AG08396 (cell line): Measurements from ENCODE around the gene NPY4R.
"Not testable (repeated sequence)": the region's sequence is repeated elsewhere in the genome, so short reads cannot be mapped to it uniquely, and the experiment has no call there.

ENCODE experiments used
- DNase-seq: peaks from one replicate; pipeline ENCODE4 v3.0.0; 2012; ENCODE audit warnings: low spot score, mixed read lengths

NPY4R gene

DNA sequence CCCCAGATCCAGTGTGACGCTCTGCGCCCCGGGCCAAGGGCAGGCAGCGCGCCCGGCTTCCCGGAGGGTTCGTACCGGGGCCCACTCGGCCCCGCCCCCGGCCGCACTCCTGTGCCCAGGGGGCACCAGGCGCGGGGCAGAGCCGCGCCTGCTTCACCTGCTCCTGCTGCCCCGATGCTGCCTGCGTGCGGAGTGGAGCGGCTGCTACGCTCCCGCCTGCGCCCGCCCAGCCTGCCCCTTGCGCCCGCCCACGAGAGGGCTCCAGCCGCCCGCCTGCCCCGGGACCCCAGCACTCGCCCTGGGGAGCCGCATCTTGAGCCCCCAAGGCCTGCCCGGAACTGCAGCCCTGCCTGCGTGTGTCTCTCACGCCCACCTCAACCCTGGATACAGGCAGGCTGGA lies at the start of gene NPY4R:
TSS of gene NPY4R (minus strand) at position 194 of the 400 bp plus-strand sequence. CDS start 3,323 bp downstream, outside the sequence.
- not testable (repeated sequence) for DNase-seq

GRCh38 chr10:46515366-46515765 lies 49.6 kb upstream of the NPY4R start:
- no peak for DNase-seq

- DNase-seq = no peak
Measured at GRCh38 chr10:46514899-46515298, 49.1 kb upstream of the NPY4R start.

DNA sequence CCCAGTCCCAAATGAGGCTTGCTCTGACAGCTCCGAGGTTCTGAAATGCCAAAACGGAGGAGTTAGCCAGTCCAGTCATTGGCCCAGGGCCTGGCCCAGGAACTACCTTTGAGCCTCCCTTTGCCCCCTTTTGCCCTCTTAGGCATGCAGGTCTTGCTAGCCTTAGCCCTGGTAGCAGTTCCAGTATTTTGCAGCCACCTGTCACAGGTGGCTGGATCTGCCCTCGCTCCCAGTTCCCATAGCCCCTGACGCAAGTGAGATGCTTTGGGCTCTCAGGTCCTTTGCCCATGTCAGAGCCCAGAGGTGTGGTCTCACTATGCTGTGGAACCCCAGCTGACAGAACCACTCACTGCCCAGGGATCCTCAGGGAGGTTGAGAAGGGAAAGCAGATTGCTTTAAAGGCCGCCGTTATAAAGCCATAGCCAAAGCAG lies 48.7 kb upstream of the NPY4R start:
- DNase-seq = no peak

GRCh38 chr10:46513333-46513732 lies 47.6 kb upstream of the NPY4R start:
- not testable (repeated sequence) for DNase-seq

GRCh38 chr10:46512725-46513124 lies 47.0 kb upstream of the NPY4R start:
- not testable (repeated sequence) for DNase-seq

DNA sequence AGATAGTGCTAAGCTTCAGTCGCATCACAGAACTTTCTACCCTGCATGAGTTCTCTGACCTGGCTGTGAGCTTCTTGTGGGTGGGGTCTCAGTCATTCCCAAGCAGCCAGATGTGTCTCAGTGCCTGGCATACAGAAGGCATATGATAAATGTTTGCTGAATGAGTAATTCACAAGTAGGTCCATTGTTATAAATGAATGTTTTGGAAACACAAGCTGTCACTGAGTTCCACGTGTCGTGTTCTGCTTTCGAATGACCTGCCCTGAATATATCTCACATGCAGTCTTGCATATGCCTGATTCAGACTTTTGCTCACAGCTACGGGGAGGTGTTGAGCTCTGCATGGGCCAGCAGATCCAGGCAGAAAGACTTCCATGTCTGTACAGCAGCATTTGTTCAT lies 46.2 kb upstream of the NPY4R start:
- DNase-seq = not testable (repeated sequence)

- DNase-seq = not testable (repeated sequence)
Measured at GRCh38 chr10:46499990-46500389, 34.2 kb upstream of the NPY4R start.

GRCh38 chr10:46498985-46499703 lies 33.4 kb upstream of the NPY4R start:
- DNase-seq = not testable (repeated sequence)

- DNase-seq = not testable (repeated sequence)
Measured at GRCh38 chr10:46497878-46498277, 32.1 kb upstream of the NPY4R start.

DNA sequence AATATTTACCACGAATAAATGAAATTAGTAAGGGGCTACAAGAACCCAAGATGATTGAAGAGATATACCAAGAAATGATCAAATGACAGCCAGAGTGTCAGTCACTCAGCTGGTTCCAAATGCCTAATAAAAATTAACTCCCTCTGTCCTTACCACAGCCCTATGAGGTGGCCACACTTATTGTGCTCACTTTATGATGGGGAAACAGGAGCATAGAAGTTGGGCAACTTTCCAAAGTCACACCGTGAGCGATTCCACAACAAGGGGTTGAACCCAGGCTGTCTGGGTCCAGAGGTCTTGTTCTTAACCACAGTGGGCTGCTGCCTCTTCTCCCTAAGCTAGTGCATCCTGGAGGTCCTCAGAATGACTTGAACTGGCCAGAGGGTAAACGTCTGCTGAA lies 31.6 kb upstream of the NPY4R start:
- not testable (repeated sequence) for DNase-seq

- DNase-seq = not testable (repeated sequence)
Measured at GRCh38 chr10:46491364-46492114, 25.8 kb upstream of the NPY4R start.

- not testable (repeated sequence) for DNase-seq
Measured at GRCh38 chr10:46490285-46490684, 24.5 kb upstream of the NPY4R start.

- not testable (repeated sequence) for DNase-seq
Measured at GRCh38 chr10:46486459-46486858, 20.7 kb upstream of the NPY4R start.

DNA sequence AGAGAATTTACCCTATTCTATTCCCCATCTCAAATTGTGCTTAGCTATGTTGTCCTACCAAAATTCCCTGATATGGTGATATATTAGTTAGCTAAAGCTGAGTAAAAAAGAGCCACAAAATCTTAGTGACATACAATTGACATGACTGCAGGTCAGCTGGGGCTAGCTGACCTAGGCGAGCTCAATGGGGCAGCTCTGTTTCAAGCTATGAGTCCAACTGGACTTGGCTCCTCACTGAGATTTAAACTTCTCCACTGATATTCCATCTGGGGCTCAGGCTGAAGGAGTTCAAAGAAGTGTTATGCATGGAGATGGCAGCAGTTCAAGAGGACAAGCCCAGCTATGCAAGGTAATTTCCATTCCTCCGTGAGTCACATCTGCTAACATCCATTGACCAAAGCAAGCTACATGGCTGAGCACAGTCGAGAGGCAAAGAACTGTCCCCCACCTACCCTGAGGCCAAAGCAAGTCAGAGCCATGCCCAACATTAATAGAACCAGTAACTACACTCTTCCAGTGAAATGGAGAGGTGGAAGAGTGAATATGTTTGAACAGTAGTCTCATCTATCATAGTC lies 9.1 kb upstream of the NPY4R start:
- DNase-seq = not testable (repeated sequence)

GRCh38 chr10:46473758-46474157 lies 8.0 kb upstream of the NPY4R start:
- not testable (repeated sequence) for DNase-seq

DNA sequence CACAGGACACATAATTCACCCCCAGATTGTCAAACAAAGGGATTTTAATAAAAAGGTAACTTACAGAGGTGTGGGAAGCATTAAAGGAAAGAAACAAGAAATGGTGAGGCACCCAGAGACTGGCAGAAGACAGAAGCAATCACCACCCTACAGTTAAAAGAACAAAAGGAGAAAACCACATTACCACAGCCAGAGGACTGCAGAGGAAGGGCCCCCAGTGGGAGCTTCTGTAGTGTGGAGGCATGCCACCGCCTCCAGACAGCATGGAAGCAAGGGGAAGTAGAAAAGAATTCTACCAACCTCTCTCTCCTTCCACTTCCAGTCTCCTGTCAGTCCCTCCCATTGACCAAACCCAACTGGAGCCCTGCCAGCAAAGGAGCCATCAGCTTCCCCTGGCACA lies 4.4 kb upstream of the NPY4R start:
- DNase-seq = not testable (repeated sequence)

- not testable (repeated sequence) for DNase-seq
Measured at GRCh38 chr10:46468119-46468809, 2.5 kb upstream of the NPY4R start.

DNA sequence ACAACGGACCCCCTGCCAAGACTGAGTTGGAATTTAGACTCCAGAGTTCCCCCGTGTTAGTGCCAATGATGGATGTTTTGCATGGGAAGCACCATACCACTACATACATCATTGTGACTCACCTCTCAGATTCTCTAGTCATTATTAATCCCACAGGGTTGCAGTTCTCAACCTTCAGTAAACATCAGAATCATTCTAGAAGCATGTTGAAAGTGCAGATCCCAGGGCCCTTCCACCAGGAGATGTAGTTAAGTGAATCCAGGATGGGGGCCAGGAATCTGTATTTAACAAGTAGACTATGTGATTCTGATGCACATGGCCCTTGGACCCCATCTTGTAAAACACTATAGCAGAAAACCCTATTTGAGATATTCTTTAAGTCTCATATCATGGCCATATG lies 2.1 kb downstream of the NPY4R start:
- not testable (repeated sequence) for DNase-seq

GRCh38 chr10:46462276-46462675 lies 3.5 kb downstream of the NPY4R start:
- DNase-seq = not testable (repeated sequence)

DNA sequence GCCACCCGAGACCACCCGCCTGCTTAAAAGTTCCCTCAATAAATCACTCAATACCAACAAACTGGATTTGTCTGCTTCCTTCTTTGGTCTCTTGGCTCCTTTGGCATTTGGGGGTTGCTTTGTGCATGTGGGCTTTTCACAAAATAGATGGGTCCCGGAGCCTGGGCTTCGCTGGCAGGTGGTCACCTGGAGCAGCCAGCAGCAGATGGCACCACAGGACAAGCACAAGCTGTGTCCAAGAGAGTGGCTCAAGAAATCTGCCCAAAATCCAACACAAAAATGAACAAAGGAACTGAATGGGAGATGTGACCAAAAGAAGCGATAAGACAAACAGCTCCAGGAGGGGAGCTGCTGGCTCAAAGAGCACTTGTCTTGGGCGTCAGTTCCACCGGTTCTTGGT lies 6.2 kb downstream of the NPY4R start:
- not testable (repeated sequence) for DNase-seq

DNA sequence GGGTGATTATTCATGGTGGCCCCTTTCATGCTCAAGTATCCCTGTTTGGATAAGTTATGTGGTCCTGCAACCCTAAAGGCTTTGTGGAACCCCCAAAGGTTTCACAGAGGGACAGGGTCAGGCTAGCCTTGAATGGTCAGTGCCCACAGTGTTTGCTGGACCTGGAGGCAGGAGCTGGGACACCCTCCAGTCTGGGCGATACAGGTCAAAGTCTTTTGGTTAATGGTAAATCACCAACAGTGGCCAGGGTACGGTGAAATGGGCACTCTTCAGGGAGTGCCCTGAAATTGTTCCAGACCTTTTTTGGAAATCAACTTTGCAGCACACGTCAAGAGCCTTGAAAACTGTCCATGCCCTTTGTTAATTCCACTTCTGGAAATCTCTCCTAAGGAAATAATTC lies 8.7 kb downstream of the NPY4R start:
- not testable (repeated sequence) for DNase-seq
